ENCODE data around the gene KNDC1. TPM values are rescaled to one million over a fixed set of nuclear protein-coding genes. Genes with fewer than 3 reads are reported as not detected.

Gene KNDC1
- total and polyA plus RNA-seq, 2 experiments from 2014 or later = 1.8 to 16.0 TPM

DNA sequence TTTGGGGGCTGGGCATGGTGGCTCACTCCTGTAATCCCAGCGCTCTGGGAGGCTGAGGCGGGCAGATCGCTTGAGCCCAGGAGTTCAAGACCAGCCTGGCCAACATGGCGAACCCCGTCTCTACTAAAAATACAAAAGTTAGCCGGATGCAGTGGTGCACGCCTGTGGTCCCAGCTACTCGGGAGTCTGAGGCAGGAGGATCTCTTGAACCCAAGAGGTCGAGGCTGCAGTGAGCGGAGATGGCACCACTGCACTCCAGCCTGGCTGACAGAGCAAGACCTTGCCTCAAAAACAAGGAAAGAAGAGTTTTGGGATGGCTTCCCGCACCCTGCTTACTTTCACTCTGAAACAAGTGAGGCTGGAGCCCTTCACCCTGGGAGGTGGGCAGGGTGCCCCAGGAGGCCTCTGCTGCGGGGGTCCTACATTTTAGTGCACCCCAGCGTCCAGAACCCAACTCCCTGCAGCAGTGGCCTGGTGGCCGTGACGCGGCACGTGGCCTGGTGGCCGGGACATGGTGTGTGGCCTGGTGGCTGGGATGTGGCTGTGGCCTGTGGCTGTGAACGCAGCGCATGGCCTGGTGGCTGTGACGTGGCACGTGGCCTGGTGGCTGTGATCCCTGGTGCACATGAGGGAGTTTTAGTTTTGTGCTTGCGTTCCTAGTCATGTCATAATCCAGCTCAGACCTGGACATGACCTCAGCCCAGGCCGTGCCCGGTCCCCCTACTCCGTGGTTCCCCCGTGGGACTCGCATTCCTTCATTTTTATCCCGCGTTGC is 9.3 kb downstream of the KNDC1 start:
- Histone ChIP-seq H2AFZ (no peak overlapping the region), H3K79me2 (replicated peaks; ENCODE audit: insufficient read depth) (no peaks in the 10 kb centered on the region), H3K4me1 (ENCODE audit: insufficient read depth) (no peaks in the 10 kb centered on the region; the same call in 1 of the 2 replicates), H3F3A (replicated peaks; ENCODE audit: low read depth) (no peaks in the 10 kb centered on the region), H3K4me2 (no peak overlapping the region), H3K4me3 (no peak overlapping the region), H3K27ac (ENCODE audit: low read depth) (no peak overlapping the region), H3K27me3 (ENCODE audit: insufficient read depth) (no peaks in the 10 kb centered on the region), H3K9me2 (ENCODE audit: insufficient read depth) (no peaks in the 10 kb centered on the region), H3K36me3 (ENCODE audit: insufficient read depth) (no peaks in the 10 kb centered on the region; the same call in 1 of the 2 replicates), H4K20me1 (replicated peaks; ENCODE audit: insufficient read depth) (no peaks in the 10 kb centered on the region)
- Mint-ChIP-seq H3K27ac (no peak overlapping the region), H3K27me3 (ENCODE audit: insufficient read depth, low read depth, poor library complexity) (peaks cover 7% of the 10 kb centered on the region), H3K9me3 (0 out of 3 replicates have a peak, but pooled peaks cover 5% of the 10 kb centered on the region), H3K4me3 (no peak overlapping the region), H3K4me1 (no peaks in the 10 kb centered on the region), H3K36me3 (ENCODE audit: low read depth) (peaks cover 15% of the 10 kb centered on the region)
- ATAC-seq = no peak
- no peak for DNase-seq (ENCODE audit: low spot score)
- TF ChIP-seq, protein P1, sequence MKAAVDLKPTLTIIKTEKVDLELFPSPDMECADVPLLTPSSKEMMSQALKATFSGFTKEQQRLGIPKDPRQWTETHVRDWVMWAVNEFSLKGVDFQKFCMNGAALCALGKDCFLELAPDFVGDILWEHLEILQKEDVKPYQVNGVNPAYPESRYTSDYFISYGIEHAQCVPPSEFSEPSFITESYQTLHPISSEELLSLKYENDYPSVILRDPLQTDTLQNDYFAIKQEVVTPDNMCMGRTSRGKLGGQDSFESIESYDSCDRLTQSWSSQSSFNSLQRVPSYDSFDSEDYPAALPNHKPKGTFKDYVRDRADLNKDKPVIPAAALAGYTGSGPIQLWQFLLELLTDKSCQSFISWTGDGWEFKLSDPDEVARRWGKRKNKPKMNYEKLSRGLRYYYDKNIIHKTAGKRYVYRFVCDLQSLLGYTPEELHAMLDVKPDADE (IDR thresholded peaks at IDR 0.05) = no peak
- no peak for TF ChIP-seq ZNF331 (CRISPR knock-in tag; IDR thresholded peaks at IDR 0.05; ENCODE audit: low read depth)
- no peak for TF ChIP-seq EZH2phosphoT487 (IDR thresholded peaks at IDR 0.05; ENCODE audit: unreplicated experiment)
- TF ChIP-seq CREB1 (CRISPR knock-in tag; IDR thresholded peaks at IDR 0.05; ENCODE audit: low read depth) = no peak
- TF ChIP-seq NANOG (IDR thresholded peaks at IDR 0.05; ENCODE audit: borderline replicate concordance) = no peak
- TF ChIP-seq, protein P2, sequence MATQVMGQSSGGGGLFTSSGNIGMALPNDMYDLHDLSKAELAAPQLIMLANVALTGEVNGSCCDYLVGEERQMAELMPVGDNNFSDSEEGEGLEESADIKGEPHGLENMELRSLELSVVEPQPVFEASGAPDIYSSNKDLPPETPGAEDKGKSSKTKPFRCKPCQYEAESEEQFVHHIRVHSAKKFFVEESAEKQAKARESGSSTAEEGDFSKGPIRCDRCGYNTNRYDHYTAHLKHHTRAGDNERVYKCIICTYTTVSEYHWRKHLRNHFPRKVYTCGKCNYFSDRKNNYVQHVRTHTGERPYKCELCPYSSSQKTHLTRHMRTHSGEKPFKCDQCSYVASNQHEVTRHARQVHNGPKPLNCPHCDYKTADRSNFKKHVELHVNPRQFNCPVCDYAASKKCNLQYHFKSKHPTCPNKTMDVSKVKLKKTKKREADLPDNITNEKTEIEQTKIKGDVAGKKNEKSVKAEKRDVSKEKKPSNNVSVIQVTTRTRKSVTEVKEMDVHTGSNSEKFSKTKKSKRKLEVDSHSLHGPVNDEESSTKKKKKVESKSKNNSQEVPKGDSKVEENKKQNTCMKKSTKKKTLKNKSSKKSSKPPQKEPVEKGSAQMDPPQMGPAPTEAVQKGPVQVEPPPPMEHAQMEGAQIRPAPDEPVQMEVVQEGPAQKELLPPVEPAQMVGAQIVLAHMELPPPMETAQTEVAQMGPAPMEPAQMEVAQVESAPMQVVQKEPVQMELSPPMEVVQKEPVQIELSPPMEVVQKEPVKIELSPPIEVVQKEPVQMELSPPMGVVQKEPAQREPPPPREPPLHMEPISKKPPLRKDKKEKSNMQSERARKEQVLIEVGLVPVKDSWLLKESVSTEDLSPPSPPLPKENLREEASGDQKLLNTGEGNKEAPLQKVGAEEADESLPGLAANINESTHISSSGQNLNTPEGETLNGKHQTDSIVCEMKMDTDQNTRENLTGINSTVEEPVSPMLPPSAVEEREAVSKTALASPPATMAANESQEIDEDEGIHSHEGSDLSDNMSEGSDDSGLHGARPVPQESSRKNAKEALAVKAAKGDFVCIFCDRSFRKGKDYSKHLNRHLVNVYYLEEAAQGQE (IDR thresholded peaks at IDR 0.05; ENCODE audit: unreplicated experiment) = no peak

DNA sequence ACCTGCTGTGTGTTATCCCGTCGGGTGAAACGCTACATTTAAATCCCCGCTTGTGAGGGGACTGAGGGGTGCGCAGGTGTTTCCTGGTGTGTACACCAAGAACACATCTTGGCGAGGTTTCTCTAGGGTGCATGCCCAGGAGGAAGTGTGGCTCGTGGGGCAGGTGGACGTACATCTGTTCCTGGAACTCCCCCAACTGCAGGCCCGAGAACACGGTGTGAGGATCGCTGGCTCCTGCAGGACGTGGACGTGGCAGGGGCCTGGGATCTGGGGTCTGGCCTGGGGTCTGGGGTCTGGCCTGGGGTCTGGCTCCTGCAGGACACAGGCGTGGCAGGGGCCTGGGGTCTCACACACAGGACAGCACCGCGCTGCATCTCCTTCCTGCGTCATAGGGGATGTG is 10.1 kb downstream of the KNDC1 start:
- Histone ChIP-seq H3K27me3 (ENCODE audit: insufficient read depth) (no peaks in the 10 kb centered on the region), H3K4me2 (no peak overlapping the region), H3F3A (replicated peaks; ENCODE audit: low read depth) (no peaks in the 10 kb centered on the region), H4K20me1 (replicated peaks; ENCODE audit: insufficient read depth) (no peaks in the 10 kb centered on the region), H3K4me1 (ENCODE audit: insufficient read depth) (no peaks in the 10 kb centered on the region), H3K36me3 (ENCODE audit: insufficient read depth) (no peaks in the 10 kb centered on the region; the same call in 1 of the 2 replicates), H3K9me2 (ENCODE audit: insufficient read depth) (no peaks in the 10 kb centered on the region), H2AFZ (no peak overlapping the region), H3K79me2 (replicated peaks; ENCODE audit: insufficient read depth) (no peaks in the 10 kb centered on the region), H3K27ac (ENCODE audit: low read depth) (no peak overlapping the region), H3K4me3 (no peak overlapping the region)
- ATAC-seq (no peak), DNase-seq (ENCODE audit: low spot score) (no peak)
- Mint-ChIP-seq H3K9me3 (peaks cover 5% of the 10 kb centered on the region; the same call in 1 of the 3 replicates), H3K27ac (no peak overlapping the region), H3K27me3 (ENCODE audit: insufficient read depth, low read depth, poor library complexity) (peaks cover 7% of the 10 kb centered on the region), H3K4me3 (no peak overlapping the region), H3K36me3 (ENCODE audit: low read depth) (peaks cover 19% of the 10 kb centered on the region), H3K4me1 (no peaks in the 10 kb centered on the region)
- TF ChIP-seq EZH2phosphoT487 (IDR thresholded peaks at IDR 0.05; ENCODE audit: unreplicated experiment) (no peak), ZNF331 (CRISPR knock-in tag; IDR thresholded peaks at IDR 0.05; ENCODE audit: low read depth) (no peak), POLR2AphosphoS5 (IDR thresholded peaks at IDR 0.05; ENCODE audit: low read depth) (no peak)

Data from GM23338 (cell line).